HG03039 (cell line): Measurements from ENCODE around the gene DNAH17.
"Not testable (repeated sequence)": the region's sequence is repeated elsewhere in the genome, so short reads cannot be mapped to it uniquely, and the experiment has no call there.

Experiments used
- ATAC-seq: cut with Tn5 transposase; IDR thresholded peaks from one replicate; pipeline ENCODE4 v1.9.1; 2021; ENCODE audit warnings: mild to moderate bottlenecking, moderate library complexity; ENCODE audit not compliant: unreplicated experiment

Gene DNAH17

GRCh38 chr17:78484271-78485246 lies 92.6 kb downstream of the DNAH17 start:
- no peak for ATAC-seq

- ATAC-seq = no peak
Observed at GRCh38 chr17:78479369-78479768, 97.8 kb downstream of the DNAH17 start.

- no peak for ATAC-seq
Observed at GRCh38 chr17:78478757-78479297, 98.4 kb downstream of the DNAH17 start.

GRCh38 chr17:78477913-78478756 lies 99.1 kb downstream of the DNAH17 start:
- no peak for ATAC-seq

- ATAC-seq = no peak
Observed at GRCh38 chr17:78476973-78477372, 100.2 kb downstream of the DNAH17 start.

GRCh38 chr17:78476149-78476548 lies 101.0 kb downstream of the DNAH17 start:
- no peak for ATAC-seq

GRCh38 chr17:78475211-78475610 lies 102.0 kb downstream of the DNAH17 start:
- ATAC-seq = no peak

- ATAC-seq = no peak
Observed at GRCh38 chr17:78474614-78475146, 102.5 kb downstream of the DNAH17 start.

- ATAC-seq = no peak
Observed at GRCh38 chr17:78473951-78474613, 103.1 kb downstream of the DNAH17 start.

- no peak for ATAC-seq
Observed at GRCh38 chr17:78472035-78472905, 104.9 kb downstream of the DNAH17 start.

- ATAC-seq = no peak
Observed at GRCh38 chr17:78471635-78472034, 105.6 kb downstream of the DNAH17 start.

GRCh38 chr17:78469443-78469842 lies 107.8 kb downstream of the DNAH17 start:
- ATAC-seq = no peak

- ATAC-seq = no peak
Observed at GRCh38 chr17:78468366-78468765, 108.8 kb downstream of the DNAH17 start.

GRCh38 chr17:78466786-78467715 lies 110.1 kb downstream of the DNAH17 start:
- no peak for ATAC-seq

- ATAC-seq = not testable (repeated sequence)
Observed at GRCh38 chr17:78466109-78466785, 110.9 kb downstream of the DNAH17 start.

- ATAC-seq = no peak
Observed at GRCh38 chr17:78462148-78462547, 115.0 kb downstream of the DNAH17 start.

GRCh38 chr17:78461799-78462053 lies 115.5 kb downstream of the DNAH17 start:
- ATAC-seq = no peak
